BJ (cell line): ENCODE measurements around the gene COL4A5. TPM values are rescaled to one million over a fixed set of nuclear protein-coding genes. Genes with fewer than 3 reads are reported as not detected.

Experiments used
- CTCF ChIA-PET: fragments of 350-600 bp; formaldehyde crosslinking; extraction: SDS; loops from one replicate; lab custom pipeline; 2021; ENCODE audit warnings: antibody characterized with exemption, inconsistent platforms; lab: Yijun Ruan, JAX
- POLR2A ChIA-PET: fragments of 300-600 bp; sonication (Branson Sonifier 250); formaldehyde crosslinking; extraction: SDS; loops from one replicate; lab custom pipeline; 2021; ENCODE audit warnings: antibody characterized with exemption; lab: Charles Lee
- DNase-seq: peaks from one replicate; pipeline ENCODE4 v3.0.0-alpha.2; 2011; ENCODE audit warnings: low read depth
- H3K27me3 ChIP-seq: 2 replicates; pipeline ENCODE4 v1.6.0; 2011; ENCODE audit warnings: low read length; ENCODE audit not compliant: control insufficient read depth, insufficient read depth
- H3K36me3 ChIP-seq: 2 replicates; pipeline ENCODE4 v1.5.1; 2011; ENCODE audit warnings: low read length; ENCODE audit not compliant: control insufficient read depth, insufficient read depth
- H3K4me3 ChIP-seq: 2 replicates; pipeline ENCODE4 v1.5.1; 2011; ENCODE audit warnings: low read depth, mild to moderate bottlenecking, control low read depth, low read length
- polyA plus RNA-seq: library from polyadenylated mRNA; depleted of rRNA; stranded (reverse); fragments of >200 nt; gene quantifications from 2 replicates; pipeline ENCODE4 v1.2.3, GENCODE V29; 2011; rRNA removed
- small RNA-seq: library from RNA; depleted of rRNA; stranded (forward); fragments of <200 nt; gene quantifications from one replicate; pipeline ENCODE3, GENCODE V24; 2012; ENCODE audit warnings: low replicate concordance, low read depth; ENCODE audit not compliant: insufficient read length
- TF ChIP-seq, protein P1 (sequence below): IDR thresholded peaks from 2 replicates; pipeline ENCODE4 v1.5.1; 2011; ENCODE audit warnings: low read depth, mild to moderate bottlenecking, control low read depth, inconsistent platforms, low read length, moderate library complexity; ENCODE audit not compliant: insufficient read depth

The COL4A5 gene
- polyA plus RNA-seq, 1 experiment, result 13.2 TPM

DNA sequence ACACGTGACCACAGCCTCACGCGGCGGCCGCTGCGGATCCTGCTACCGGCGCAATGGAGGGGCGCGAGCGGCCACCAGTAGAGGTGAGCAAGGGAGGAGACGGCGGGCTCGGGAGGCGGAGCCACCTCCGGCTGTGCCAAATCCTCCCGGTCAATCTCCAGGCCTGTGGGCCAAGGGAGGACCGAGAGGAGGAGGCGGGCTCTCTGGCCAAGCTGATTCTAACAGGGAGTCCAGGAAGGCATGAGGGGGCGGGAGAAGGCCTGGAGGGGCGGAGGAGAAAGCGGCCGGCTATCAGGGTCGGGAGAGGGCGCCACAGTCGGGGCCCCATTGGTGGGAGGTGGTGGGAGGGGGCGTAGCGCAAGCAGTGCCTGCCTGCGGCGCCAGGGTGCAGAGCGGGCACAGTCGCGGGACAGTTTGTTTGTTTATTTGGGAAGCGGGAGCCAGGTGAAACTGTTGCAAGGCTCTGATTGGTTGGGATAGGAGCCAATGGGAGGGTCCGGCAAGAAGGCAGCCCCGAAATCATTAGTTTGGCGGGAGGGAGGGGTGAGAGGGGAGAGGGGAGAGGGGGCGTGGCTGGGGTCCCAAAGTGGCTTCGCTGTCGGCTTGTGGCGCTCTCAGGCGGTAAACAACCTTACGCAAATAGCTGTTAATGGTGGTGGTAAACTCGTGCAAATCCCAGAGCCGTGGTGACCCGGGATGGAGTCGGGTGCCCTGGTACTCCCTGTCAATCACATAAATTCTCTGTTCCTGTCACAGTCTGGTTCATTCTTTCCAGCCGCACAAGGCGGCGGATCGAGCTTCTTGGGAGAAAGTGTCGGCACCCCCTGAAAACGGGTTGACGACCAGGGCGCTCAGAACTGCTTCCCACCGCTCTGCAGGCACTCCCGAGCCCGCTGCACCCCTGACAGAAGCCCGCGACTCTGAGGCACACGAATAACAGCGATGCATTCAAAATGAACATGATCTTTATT lies 297.2 kb downstream of the COL4A5 start, which contains the start of gene IRS4:
Gene IRS4 (minus strand): TSS at position 55 of the 971 bp plus-strand sequence.
- H3K36me3 ChIP-seq, result no peaks in the 10 kb centered on the region
- DNase-seq, result no peak
- peak within 1 kb of the TSS; percentile 21 for H3K4me3 ChIP-seq
- ChIA-PET POLR2A (no interaction called here), CTCF (no interaction called here)
- peaks cover 9% of the 10 kb centered on the region for H3K27me3 ChIP-seq
- TF ChIP-seq, protein P1, sequence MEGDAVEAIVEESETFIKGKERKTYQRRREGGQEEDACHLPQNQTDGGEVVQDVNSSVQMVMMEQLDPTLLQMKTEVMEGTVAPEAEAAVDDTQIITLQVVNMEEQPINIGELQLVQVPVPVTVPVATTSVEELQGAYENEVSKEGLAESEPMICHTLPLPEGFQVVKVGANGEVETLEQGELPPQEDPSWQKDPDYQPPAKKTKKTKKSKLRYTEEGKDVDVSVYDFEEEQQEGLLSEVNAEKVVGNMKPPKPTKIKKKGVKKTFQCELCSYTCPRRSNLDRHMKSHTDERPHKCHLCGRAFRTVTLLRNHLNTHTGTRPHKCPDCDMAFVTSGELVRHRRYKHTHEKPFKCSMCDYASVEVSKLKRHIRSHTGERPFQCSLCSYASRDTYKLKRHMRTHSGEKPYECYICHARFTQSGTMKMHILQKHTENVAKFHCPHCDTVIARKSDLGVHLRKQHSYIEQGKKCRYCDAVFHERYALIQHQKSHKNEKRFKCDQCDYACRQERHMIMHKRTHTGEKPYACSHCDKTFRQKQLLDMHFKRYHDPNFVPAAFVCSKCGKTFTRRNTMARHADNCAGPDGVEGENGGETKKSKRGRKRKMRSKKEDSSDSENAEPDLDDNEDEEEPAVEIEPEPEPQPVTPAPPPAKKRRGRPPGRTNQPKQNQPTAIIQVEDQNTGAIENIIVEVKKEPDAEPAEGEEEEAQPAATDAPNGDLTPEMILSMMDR, result no peak

DNA sequence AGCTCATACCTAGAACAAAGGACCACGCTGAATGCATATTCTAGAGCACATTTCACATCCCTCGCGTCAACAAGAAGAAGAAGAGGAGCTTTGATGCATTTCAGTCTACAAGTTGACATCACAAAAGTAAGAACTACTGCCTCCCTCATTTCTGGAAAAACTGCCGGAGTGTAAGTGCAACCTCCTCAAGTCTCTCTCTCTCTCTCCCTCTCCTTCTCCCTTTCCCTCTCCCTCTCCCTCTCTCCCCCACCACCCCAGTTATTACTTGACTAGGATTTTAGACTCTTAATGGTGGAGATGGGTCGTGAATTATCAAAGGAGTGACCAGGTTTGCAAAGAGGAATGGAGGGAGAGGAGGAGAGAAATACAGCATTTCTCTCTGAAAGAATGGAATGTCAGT lies 298.1 kb downstream of the COL4A5 start:
- no peak overlapping the region for H3K4me3 ChIP-seq
- ChIA-PET POLR2A (no interaction called here), CTCF (no interaction called here)
- TF ChIP-seq, protein P1, result no peak
- H3K36me3 ChIP-seq, result no peaks in the 10 kb centered on the region
- H3K27me3 ChIP-seq, result peaks cover 6% of the 10 kb centered on the region
- DNase-seq, result no peak

DNA sequence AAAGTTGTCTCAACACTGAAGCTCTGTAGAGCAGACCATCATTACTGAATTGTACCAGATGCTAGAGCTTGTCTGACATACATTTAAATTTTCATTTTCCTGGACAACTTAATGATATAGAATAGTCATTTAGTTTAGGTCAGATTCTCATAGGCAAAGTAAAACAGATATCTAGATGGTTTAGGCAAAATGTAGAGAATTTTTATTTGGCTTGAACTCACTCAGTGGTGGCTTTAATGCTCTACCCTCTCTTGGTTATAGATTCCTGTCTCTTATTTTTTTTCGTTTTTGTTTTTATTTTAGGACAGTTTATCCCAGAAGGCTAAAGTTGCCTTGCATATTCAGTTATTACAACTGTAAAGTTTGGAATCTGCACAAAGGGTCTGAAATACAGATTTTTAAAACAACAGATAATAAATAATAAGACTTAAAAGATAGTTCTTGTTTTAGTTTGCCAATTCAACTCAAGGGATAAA lies 300.7 kb downstream of the COL4A5 start:
- peaks cover 3% of the 10 kb centered on the region for H3K27me3 ChIP-seq
- H3K36me3 ChIP-seq, result no peaks in the 10 kb centered on the region
- DNase-seq, result no peak
- TF ChIP-seq, protein P1, result no peak
- H3K4me3 ChIP-seq, result no peak overlapping the region
- ChIA-PET CTCF (no interaction called here), POLR2A (no interaction called here)

Small RNA genes within 50 kb of the gene (small RNA-seq; reads per million reads assigned to genes)
- not detected for gene RF00019

Other genes with a start within 250 kb of the COL4A5 start
- gene COL4A6, start 1.4 kb upstream of the COL4A5 start, polyA plus RNA-seq, result 0.05 and 0.09 TPM in 2 replicates